GM18505 (cell line): ENCODE measurements around the gene ZYX.
"Not testable (repeated sequence)": the region's sequence is repeated elsewhere in the genome, so short reads cannot be mapped to it uniquely, and the experiment has no call there.

Experiments used
- ATAC-seq: cut with Tn5 transposase; IDR thresholded peaks from one replicate; pipeline ENCODE4 v1.9.1; 2021; ENCODE audit not compliant: unreplicated experiment
- POLR2A ChIP-seq: IDR thresholded peaks from 4 replicates; pipeline ENCODE4 v1.6.1; 2011; ENCODE audit warnings: borderline replicate concordance; ENCODE audit not compliant: insufficient read depth, insufficient read length; ENCODE audit errors: extremely low read depth

The ZYX gene

GRCh38 chr7:143417734-143418383 is 36.7 kb downstream of the ZYX start:
- ATAC-seq: no peak
- TF ChIP-seq POLR2A: no peak

- TF ChIP-seq POLR2A: no peak
- ATAC-seq: no peak
Measured at GRCh38 chr7:143418681-143419458, 37.7 kb downstream of the ZYX start.

GRCh38 chr7:143419880-143420279 is 38.7 kb downstream of the ZYX start:
- TF ChIP-seq POLR2A: no peak
- ATAC-seq: no peak

GRCh38 chr7:143420624-143421023 is 39.5 kb downstream of the ZYX start:
- ATAC-seq: not testable (repeated sequence)

- ATAC-seq: no peak
- no peak for TF ChIP-seq POLR2A
Measured at GRCh38 chr7:143422033-143422432, 40.9 kb downstream of the ZYX start.

- ATAC-seq: not testable (repeated sequence)
Measured at GRCh38 chr7:143424476-143424875, 43.3 kb downstream of the ZYX start.

GRCh38 chr7:143426479-143427142 is 45.5 kb downstream of the ZYX start:
- TF ChIP-seq POLR2A: no peak
- ATAC-seq: no peak

GRCh38 chr7:143429770-143430698 is 48.9 kb downstream of the ZYX start:
- TF ChIP-seq POLR2A: no peak
- no peak for ATAC-seq

- ATAC-seq: no peak
- TF ChIP-seq POLR2A: no peak
Measured at GRCh38 chr7:143431109-143431508, 50.0 kb downstream of the ZYX start.

GRCh38 chr7:143433759-143434158 is 52.6 kb downstream of the ZYX start:
- no peak for TF ChIP-seq POLR2A
- no peak for ATAC-seq

GRCh38 chr7:143434660-143435059 is 53.5 kb downstream of the ZYX start:
- no peak for ATAC-seq
- TF ChIP-seq POLR2A: no peak

- ATAC-seq: no peak
- no peak for TF ChIP-seq POLR2A
Measured at GRCh38 chr7:143435266-143435665, 54.1 kb downstream of the ZYX start.

- ATAC-seq: peak; percentile 60
- TF ChIP-seq POLR2A: no peak
Measured at GRCh38 chr7:143436325-143436946, 55.3 kb downstream of the ZYX start.
